Activated CD8-positive, alpha-beta memory T cell treated with anti-CD3 and anti-CD28 coated beads for 1 hour (primary cell): Measurements from ENCODE around the gene HOXC4.

Source experiments
- DNase-seq, 2 donors: peaks; one replicate each; pipeline ENCODE4 v3.0.0-alpha.2; 2020; ENCODE audit warnings: low read depth in 1 of 2; ENCODE audit errors: extremely low read depth in 1 of 2

Gene HOXC4

GRCh38 chr12:54015018-54015931, 38.4 kb upstream of the HOXC4 start:
- DNase-seq: no peak

GRCh38 chr12:54016051-54016450, 37.6 kb upstream of the HOXC4 start:
- no peak for DNase-seq

GRCh38 chr12:54016478-54016964, 37.1 kb upstream of the HOXC4 start:
- no peak for DNase-seq

GRCh38 chr12:54017027-54017788, 36.4 kb upstream of the HOXC4 start:
- DNase-seq: no peak

- DNase-seq: peak; percentile 32 to 59
Observed at GRCh38 chr12:54017878-54018467, 35.7 kb upstream of the HOXC4 start.

GRCh38 chr12:54018468-54018984, 35.1 kb upstream of the HOXC4 start:
- DNase-seq: no peak

GRCh38 chr12:54019091-54019811, 34.4 kb upstream of the HOXC4 start:
- no peak for DNase-seq

- DNase-seq: no peak
Observed at GRCh38 chr12:54019924-54020590, 33.6 kb upstream of the HOXC4 start.

GRCh38 chr12:54020591-54021405, 32.8 kb upstream of the HOXC4 start:
- no peak for DNase-seq

GRCh38 chr12:54021432-54022013, 32.1 kb upstream of the HOXC4 start:
- DNase-seq: no peak

GRCh38 chr12:54022960-54023884, 30.4 kb upstream of the HOXC4 start:
- no peak for DNase-seq

- no peak for DNase-seq
Observed at GRCh38 chr12:54024127-54024526, 29.5 kb upstream of the HOXC4 start.

GRCh38 chr12:54024581-54025305, 28.9 kb upstream of the HOXC4 start:
- no peak for DNase-seq

GRCh38 chr12:54025499-54026405, 27.9 kb upstream of the HOXC4 start:
- no peak for DNase-seq

- no peak for DNase-seq
Observed at GRCh38 chr12:54026640-54027441, 26.8 kb upstream of the HOXC4 start.
